ENCODE results near the gene KRT4. TPM values are rescaled to one million over a fixed set of nuclear protein-coding genes. Genes with fewer than 3 reads are reported as not detected.

The KRT4 gene
- total RNA-seq, 1 experiment from 2014 or later = not detected

GRCh38 chr12:52815676-52816588, 2.0 kb upstream of the KRT4 start (continued):
- TF ChIP-seq CTCF (IDR thresholded peaks at IDR 0.05 in 2 of 3, conservative IDR thresholded peaks at IDR 0.05 in 1 of 3; ENCODE audit: borderline replicate concordance in 1 of 3, insufficient read depth in 1 of 3, low read depth in 2 of 3, low read length in 2 of 3) (no peak), JUND (IDR thresholded peaks at IDR 0.05) (no peak), RAD21 (IDR thresholded peaks at IDR 0.05; ENCODE audit: low read depth) (no peak), CEBPB (IDR thresholded peaks at IDR 0.05; ENCODE audit: low read depth) (no peak), SIN3A (IDR thresholded peaks at IDR 0.05; ENCODE audit: low read depth) (no peak), YY1 (IDR thresholded peaks at IDR 0.05; ENCODE audit: extremely low read depth, insufficient replicate concordance, low read depth, low read length) (no peak), FOSL1 (IDR thresholded peaks at IDR 0.05; ENCODE audit: low read depth) (no peak), SRF (IDR thresholded peaks at IDR 0.05; ENCODE audit: low read depth) (no peak)

GRCh38 chr12:52815161-52815560, 1.2 kb upstream of the KRT4 start:
- Histone ChIP-seq H3K9ac (ENCODE audit: low read length) (no peak overlapping the region), H3K4me1 (ENCODE audit: control insufficient read depth in 1 of 2, insufficient read depth in 2 of 2, low read length in 2 of 2) (no peaks in the 10 kb centered on the region), H3K4me2 (ENCODE audit: low read length) (no peak overlapping the region), H3K36me3 (ENCODE audit: control insufficient read depth in 1 of 2, insufficient read depth in 2 of 2, low read length in 2 of 2) (no peaks in the 10 kb centered on the region), H3K27me3 (ENCODE audit: insufficient read depth, low read length) (0 out of 2 replicates have a peak, but pooled peaks cover 2% of the 10 kb centered on the region), H3K9me3 (ENCODE audit: control insufficient read depth in 1 of 2, insufficient read depth in 1 of 2, low read depth in 1 of 2, low read length in 2 of 2) (no peaks in the 10 kb centered on the region), H3K4me3 (replicated peaks in 1 of 2; ENCODE audit: low read depth in 1 of 2, low read length in 2 of 2) (no peak overlapping the region), H2AFZ (ENCODE audit: low read depth, low read length, poor library complexity, severe bottlenecking) (no peak overlapping the region), H3K27ac (ENCODE audit: low read depth, low read length) (no peak overlapping the region), H3K79me2 (ENCODE audit: insufficient read depth, low read length) (no peaks in the 10 kb centered on the region), H4K20me1 (ENCODE audit: insufficient read depth) (no peaks in the 10 kb centered on the region), H3K9me2 (ENCODE audit: insufficient read depth) (no peaks in the 10 kb centered on the region)
- CTCF ChIA-PET = no interaction called here
- no peak for DNase-seq (ENCODE audit: low read depth, low spot score)
- POLR2A ChIA-PET = no interaction called here
- BruUV-seq (replicated peaks) = no TSS peak
- RAD21 ChIA-PET (ENCODE audit: low non-redundant PET in 1 of 2, low total read pairs in 2 of 2, uncharacterized antibody in 2 of 2, unreplicated experiment in 2 of 2) = no interaction called here
- intact Hi-C loops (cut with micrococcal nuclease) = no loop called here
- no peak for ATAC-seq
- TF ChIP-seq ZNF274 (IDR thresholded peaks at IDR 0.05; ENCODE audit: low read depth, low read length) (no peak), CTCF (IDR thresholded peaks at IDR 0.05 in 2 of 3, conservative IDR thresholded peaks at IDR 0.05 in 1 of 3; ENCODE audit: borderline replicate concordance in 1 of 3, insufficient read depth in 1 of 3, low read depth in 2 of 3, low read length in 2 of 3) (no peak), EZH2phosphoT487 (IDR thresholded peaks at IDR 0.05; ENCODE audit: borderline replicate concordance) (no peak), POLR2AphosphoS5 (IDR thresholded peaks at IDR 0.05; ENCODE audit: low read depth, low read length) (no peak), REST (IDR thresholded peaks at IDR 0.05; ENCODE audit: low read depth) (no peak), SIN3A (IDR thresholded peaks at IDR 0.05; ENCODE audit: low read depth) (no peak), CEBPB (IDR thresholded peaks at IDR 0.05; ENCODE audit: low read depth) (no peak), RAD21 (IDR thresholded peaks at IDR 0.05; ENCODE audit: low read depth) (no peak), POLR2A (IDR thresholded peaks at IDR 0.05; ENCODE audit: borderline replicate concordance, extremely low read depth, insufficient read depth, insufficient read length) (no peak), FOSL1 (IDR thresholded peaks at IDR 0.05; ENCODE audit: low read depth) (no peak), EZH2 (IDR thresholded peaks at IDR 0.05) (no peak)
- TF ChIP-seq, protein P1, sequence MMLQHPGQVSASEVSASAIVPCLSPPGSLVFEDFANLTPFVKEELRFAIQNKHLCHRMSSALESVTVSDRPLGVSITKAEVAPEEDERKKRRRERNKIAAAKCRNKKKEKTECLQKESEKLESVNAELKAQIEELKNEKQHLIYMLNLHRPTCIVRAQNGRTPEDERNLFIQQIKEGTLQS (IDR thresholded peaks at IDR 0.05) = no peak
